Keratinocyte (primary cell): Measurements from ENCODE around the gene PSMB5. TPM values are rescaled to one million over a fixed set of nuclear protein-coding genes. Genes with fewer than 3 reads are reported as not detected.

Source experiments
- DNase-seq: peaks from one replicate; pipeline ENCODE4 v3.0.0-alpha.2; 2011; ENCODE audit warnings: low read depth, missing footprints, low spot score
- FAIRE-seq: peaks from 2 replicates; lab custom pipeline; 2011; peaks lifted over from hg19 to GRCh38; lab: Jason Lieb, UNC
- H2AFZ ChIP-seq: 2 replicates; pipeline ENCODE4 v1.6.0; 2012; ENCODE audit warnings: low read length, control low read depth, inconsistent platforms; ENCODE audit not compliant: control insufficient read depth
- H3K27ac ChIP-seq: 2 replicates; pipeline ENCODE4 v1.5.1; 2011; ENCODE audit warnings: low read length; ENCODE audit not compliant: control insufficient read depth, insufficient read depth
- H3K27me3 ChIP-seq: 3 replicates; pipeline ENCODE4 v1.6.0; 2011; ENCODE audit warnings: low read length; ENCODE audit not compliant: control insufficient read depth, insufficient read depth; ENCODE audit errors: extremely low read depth
- H3K36me3 ChIP-seq, 2 experiments: 2 replicates in 1 of 2; 3 replicates in 1 of 2; pipeline ENCODE4 v1.5.1; 2011; ENCODE audit warnings: low read length in 2 of 2, mild to moderate bottlenecking in 1 of 2; ENCODE audit not compliant: control insufficient read depth in 2 of 2, insufficient read depth in 2 of 2; ENCODE audit errors: extremely low read depth in 1 of 2
- H3K4me1 ChIP-seq: 3 replicates; pipeline ENCODE4 v1.5.1; 2011; ENCODE audit warnings: low read length; ENCODE audit not compliant: control insufficient read depth, insufficient read depth; ENCODE audit errors: extremely low read depth
- H3K4me2 ChIP-seq: 3 replicates; pipeline ENCODE4 v1.6.0; 2011; ENCODE audit warnings: low read depth, low read length; ENCODE audit not compliant: control insufficient read depth, insufficient read depth; ENCODE audit errors: extremely low read depth
- H3K4me3 ChIP-seq, 3 experiments: fragments of 200-600 bp in 1 of 3; sonication (generic) in 1 of 3; 2 replicates in 2 of 3; 3 replicates in 1 of 3; pipeline ENCODE4 v1.5.1; 2011 to 2016; ENCODE audit warnings: low read length in 3 of 3, mild to moderate bottlenecking in 3 of 3, control low read depth in 2 of 3, inconsistent platforms in 1 of 3, low read depth in 1 of 3, mixed read lengths in 1 of 3, mixed run types in 1 of 3, moderate library complexity in 1 of 3; ENCODE audit not compliant: control insufficient read depth in 2 of 3, insufficient read depth in 2 of 3; ENCODE audit errors: extremely low read depth in 1 of 3
- H3K79me2 ChIP-seq: 2 replicates; pipeline ENCODE4 v1.6.0; 2012; ENCODE audit warnings: low read length; ENCODE audit not compliant: control insufficient read depth, insufficient read depth
- H3K9ac ChIP-seq: 3 replicates; pipeline ENCODE4 v1.6.0; 2011; ENCODE audit warnings: low read length; ENCODE audit not compliant: control insufficient read depth, insufficient read depth; ENCODE audit errors: extremely low read depth
- H3K9me1 ChIP-seq: 3 replicates; pipeline ENCODE4 v1.6.0; 2011; ENCODE audit warnings: low read length; ENCODE audit not compliant: control insufficient read depth, insufficient read depth; ENCODE audit errors: extremely low read depth
- H3K9me3 ChIP-seq: 2 replicates; pipeline ENCODE4 v1.5.1; 2012; ENCODE audit warnings: low read depth, low read length; ENCODE audit not compliant: control insufficient read depth
- H4K20me1 ChIP-seq: 3 replicates; pipeline ENCODE4 v1.6.0; 2011; ENCODE audit warnings: low read length; ENCODE audit not compliant: control insufficient read depth, insufficient read depth; ENCODE audit errors: extremely low read depth
- EZH2 ChIP-seq: IDR thresholded peaks from one replicate; pipeline ENCODE4 v1.6.1; 2012; ENCODE audit warnings: inconsistent platforms, mild to moderate bottlenecking, low read length, moderate library complexity
- dilution Hi-C: fragments of 300-500 bp; cut with MboI; formaldehyde crosslinking; loops from one replicate; pipeline ENCODE4 v1.7.0; 2020; ENCODE audit warnings: low sequenced_read_pairs; ENCODE audit not compliant: extremely low pct_ligation_motif_present
- polyA plus RNA-seq, 5 experiments: library from polyadenylated mRNA; depleted of rRNA in 3 of 5; stranded (reverse) in 3 of 5; stranded (forward) in 1 of 5; unstranded in 1 of 5; fragments of >200 nt; gene quantifications; 1 replicate in 1 of 5; 2 replicates in 3 of 5; 3 replicates in 1 of 5; pipeline versions ENCODE4 v1.2.1 to v1.2.3, GENCODE V29; 2011 to 2012; ENCODE audit warnings: missing spikeins in 2 of 5, low read depth in 1 of 5, low replicate concordance in 1 of 5
- TF ChIP-seq, protein P1 (sequence below), 3 experiments: IDR thresholded peaks in 1 of 3; conservative IDR thresholded peaks in 1 of 3; optimal IDR thresholded peaks in 1 of 3; 2 replicates in 2 of 3; 3 replicates in 1 of 3; pipeline versions ENCODE3 to v1.5.1; 2011; ENCODE audit warnings: low read length in 3 of 3, mild to moderate bottlenecking in 3 of 3, moderate library complexity in 2 of 3, control low read depth in 1 of 3, inconsistent platforms in 1 of 3; ENCODE audit not compliant: insufficient read depth in 2 of 3; ENCODE audit errors: extremely low read depth in 1 of 3

Gene PSMB5
- polyA plus RNA-seq, 1 donor (not counting 4 experiments of a cell fraction or from before 2014, with no cell fraction given) = 285 TPM

DNA sequence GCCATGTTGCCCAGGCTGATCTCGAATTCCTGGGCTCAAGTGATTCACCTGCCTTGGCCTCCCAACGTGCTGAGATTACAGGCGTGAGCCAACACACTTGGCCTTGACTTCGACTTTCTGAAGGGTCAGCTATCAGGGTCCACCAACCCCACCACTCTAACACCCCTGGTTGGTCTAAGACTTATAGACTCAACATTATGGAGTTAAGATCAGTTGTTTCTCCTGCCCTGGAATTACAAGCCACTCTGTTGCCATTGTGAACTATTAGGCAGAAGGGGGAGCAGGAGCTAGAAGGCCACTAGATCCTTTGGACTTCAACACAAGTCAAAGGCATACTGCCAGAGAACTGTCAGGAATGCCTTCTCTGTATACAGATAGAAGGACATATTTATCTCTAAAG, 5.4 kb upstream of the PSMB5 start:
- no peak overlapping the region for H3K4me2 ChIP-seq
- FAIRE-seq = no peak

DNA sequence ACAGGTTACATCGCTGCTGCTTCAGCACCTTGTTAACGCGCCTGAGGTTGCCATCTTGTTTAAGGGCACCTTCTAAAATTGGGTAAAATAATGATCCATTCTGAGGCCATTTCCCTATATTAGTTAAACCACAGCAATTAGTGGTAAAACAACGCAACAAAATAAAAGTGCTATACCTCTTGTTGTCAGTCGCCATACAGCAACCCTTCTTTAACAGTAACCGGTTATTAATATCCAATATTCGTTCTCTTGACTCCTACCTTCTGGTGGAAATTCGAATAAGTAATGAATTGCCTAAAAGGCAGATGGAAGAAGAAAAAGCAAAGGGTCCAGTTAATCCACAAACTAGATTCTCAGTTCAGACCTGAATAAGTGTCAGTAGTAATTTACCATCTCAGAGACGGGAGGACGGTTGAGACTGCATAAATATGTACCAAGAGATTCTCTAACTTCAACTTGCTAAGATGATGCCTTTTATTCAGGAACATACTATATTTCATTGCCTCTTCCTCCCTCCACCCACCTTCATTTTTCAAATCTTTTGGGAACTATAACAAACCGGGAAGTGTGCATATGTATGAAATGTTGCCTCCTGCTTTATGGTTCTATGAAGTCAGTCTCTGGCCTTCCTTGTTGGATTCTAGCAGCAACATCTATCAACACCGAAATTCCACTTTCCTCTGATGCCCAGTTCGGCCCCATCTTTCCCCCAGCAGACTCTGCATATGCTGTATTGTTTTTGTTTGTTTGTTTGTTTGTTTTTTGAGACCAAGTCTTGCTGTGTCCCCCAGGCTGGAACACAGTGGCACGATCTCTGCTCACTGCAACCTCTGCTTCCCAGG, 824 bp upstream of the PSMB5 start:
- H3K36me3 ChIP-seq = peaks cover 5 to 6% of the 10 kb centered on the region in 2 experiments
- no peaks in the 10 kb centered on the region for H3K27me3 ChIP-seq
- dilution Hi-C loops = no loop called here
- FAIRE-seq = no peak
- TF ChIP-seq, protein P1, sequence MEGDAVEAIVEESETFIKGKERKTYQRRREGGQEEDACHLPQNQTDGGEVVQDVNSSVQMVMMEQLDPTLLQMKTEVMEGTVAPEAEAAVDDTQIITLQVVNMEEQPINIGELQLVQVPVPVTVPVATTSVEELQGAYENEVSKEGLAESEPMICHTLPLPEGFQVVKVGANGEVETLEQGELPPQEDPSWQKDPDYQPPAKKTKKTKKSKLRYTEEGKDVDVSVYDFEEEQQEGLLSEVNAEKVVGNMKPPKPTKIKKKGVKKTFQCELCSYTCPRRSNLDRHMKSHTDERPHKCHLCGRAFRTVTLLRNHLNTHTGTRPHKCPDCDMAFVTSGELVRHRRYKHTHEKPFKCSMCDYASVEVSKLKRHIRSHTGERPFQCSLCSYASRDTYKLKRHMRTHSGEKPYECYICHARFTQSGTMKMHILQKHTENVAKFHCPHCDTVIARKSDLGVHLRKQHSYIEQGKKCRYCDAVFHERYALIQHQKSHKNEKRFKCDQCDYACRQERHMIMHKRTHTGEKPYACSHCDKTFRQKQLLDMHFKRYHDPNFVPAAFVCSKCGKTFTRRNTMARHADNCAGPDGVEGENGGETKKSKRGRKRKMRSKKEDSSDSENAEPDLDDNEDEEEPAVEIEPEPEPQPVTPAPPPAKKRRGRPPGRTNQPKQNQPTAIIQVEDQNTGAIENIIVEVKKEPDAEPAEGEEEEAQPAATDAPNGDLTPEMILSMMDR (optimal IDR thresholded peaks at IDR 0.05 in 1 of 3, IDR thresholded peaks at IDR 0.05 in 1 of 3, conservative IDR thresholded peaks at IDR 0.05 in 1 of 3; ENCODE audit: extremely low read depth in 1 of 3, insufficient read depth in 2 of 3, low read length in 3 of 3) = no peak
- TF ChIP-seq EZH2 = no peak
- peak overlapping the region in 2 of 3 experiments; percentile 98 for H3K4me3 ChIP-seq
- peak overlapping the region; percentile 83 for H3K4me2 ChIP-seq
- H3K9me3 ChIP-seq = no peaks in the 10 kb centered on the region
- H3K79me2 ChIP-seq = peaks cover 28% of the 10 kb centered on the region
- peaks cover 10% of the 10 kb centered on the region for H3K4me1 ChIP-seq
- H3K9me1 ChIP-seq = no peaks in the 10 kb centered on the region
- DNase-seq = no peak
- H2AFZ ChIP-seq = peak overlapping the region; percentile 100
- peak overlapping the region; percentile 100 for H3K27ac ChIP-seq
- H3K9ac ChIP-seq = peak overlapping the region; percentile 98
- no peaks in the 10 kb centered on the region for H4K20me1 ChIP-seq

More for the DNA sequence above, 5.4 kb upstream of the PSMB5 start:
- TF ChIP-seq EZH2 = no peak
- TF ChIP-seq, protein P1 (optimal IDR thresholded peaks at IDR 0.05 in 1 of 3, IDR thresholded peaks at IDR 0.05 in 1 of 3, conservative IDR thresholded peaks at IDR 0.05 in 1 of 3; ENCODE audit: extremely low read depth in 1 of 3, insufficient read depth in 2 of 3, low read length in 3 of 3) = no peak
- Histone ChIP-seq H4K20me1 (no peaks in the 10 kb centered on the region), H3K36me3 (no peaks in the 10 kb centered on the region), H3K27ac (no peak overlapping the region), H3K4me3 (no peak overlapping the region), H3K9me1 (no peaks in the 10 kb centered on the region), H3K9ac (no peak overlapping the region), H3K79me2 (no peaks in the 10 kb centered on the region), H3K27me3 (no peaks in the 10 kb centered on the region), H3K4me1 (no peaks in the 10 kb centered on the region), H3K9me3 (no peaks in the 10 kb centered on the region), H2AFZ (no peak overlapping the region)
- dilution Hi-C loops = no loop called here
- DNase-seq = no peak
